Loucy (cell line): ENCODE data around the gene TUBD1.

Experiments used
- CTCF ChIP-seq: fragments of 200-600 bp; sonication (generic); conservative IDR thresholded peaks from 2 replicates; pipeline ENCODE4 v1.5.1; 2014; ENCODE audit warnings: mild to moderate bottlenecking, antibody characterized with exemption, low read length
- EZH2phosphoT487 ChIP-seq: fragments of 200-600 bp; IDR thresholded peaks from 2 replicates; pipeline ENCODE4 v1.6.1; 2018; ENCODE audit warnings: antibody characterized with exemption, mild to moderate bottlenecking, moderate library complexity, borderline replicate concordance

DNA sequence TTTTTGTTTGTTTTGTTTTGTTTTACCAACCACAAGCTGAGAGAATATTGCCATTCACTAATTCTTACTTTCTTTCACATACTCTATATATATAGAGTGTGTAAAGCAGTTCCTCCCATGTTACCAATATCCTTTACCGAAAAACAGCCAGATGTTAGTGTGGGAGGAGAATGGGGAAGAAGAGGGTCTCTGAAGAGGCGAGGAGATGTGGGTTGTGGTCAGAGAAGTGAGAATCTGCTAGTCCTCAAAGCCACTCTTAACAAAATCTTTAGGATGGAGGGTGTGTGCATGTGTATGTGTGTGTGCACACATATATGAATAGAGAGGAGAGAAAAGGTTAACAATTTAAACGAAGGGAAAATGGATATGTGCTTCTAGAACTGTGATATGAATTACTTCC, 80.6 kb downstream of the TUBD1 start:
- TF ChIP-seq CTCF (no peak), EZH2phosphoT487 (no peak)
